HEK293 (cell line): ENCODE data around the gene PRKG1.

Source experiments
- CTCF ChIA-PET: fragments of 350-600 bp; formaldehyde crosslinking; extraction: SDS; loops from one replicate; lab custom pipeline; 2021; ENCODE audit warnings: antibody characterized with exemption; lab: Yijun Ruan, JAX
- POLR2A ChIA-PET: fragments of 300-600 bp; formaldehyde crosslinking; extraction: SDS; loops from one replicate; lab custom pipeline; 2020; ENCODE audit warnings: antibody characterized with exemption, inconsistent platforms; lab: Yijun Ruan, JAX
- H3K27ac ChIP-seq: fragments of 200-500 bp; sonication (Bioruptor generic); 2 replicates; pipeline ENCODE4 v1.5.1; 2014; ENCODE audit warnings: low read depth, low read length, control low read depth, inconsistent platforms; ENCODE audit errors: extremely low read depth
- H3K36me3 ChIP-seq, 2 experiments: fragments of 200-500 bp in 1 of 2; sonication (Bioruptor generic) in 1 of 2; 1 replicate in 1 of 2; 2 replicates in 1 of 2; pipeline ENCODE4 v1.5.1; 2014 to 2017; ENCODE audit warnings: inconsistent platforms in 2 of 2, low read length in 2 of 2; ENCODE audit not compliant: control insufficient read depth in 2 of 2, insufficient read depth in 1 of 2
- H3K4me1 ChIP-seq: fragments of 200-500 bp; sonication (Bioruptor generic); 2 replicates; pipeline ENCODE4 v1.5.1; 2014; ENCODE audit warnings: mild to moderate bottlenecking, low read length, inconsistent platforms; ENCODE audit not compliant: control insufficient read depth, insufficient read depth
- H3K4me3 ChIP-seq: 2 replicates; pipeline ENCODE4 v1.5.1; 2011; ENCODE audit warnings: low read depth, mild to moderate bottlenecking, control low read depth, low read length, moderate library complexity
- H3K9me3 ChIP-seq: fragments of 200-500 bp; sonication (Bioruptor generic); 2 replicates; pipeline ENCODE4 v1.5.1; 2014; ENCODE audit warnings: low read depth, low read length, inconsistent platforms; ENCODE audit not compliant: control insufficient read depth, insufficient read depth
- GFI1B ChIP-seq: fragments of 450-650 bp; formaldehyde crosslinking; IDR thresholded peaks from 2 replicates; pipeline ENCODE4 v1.5.1; 2016; ENCODE audit warnings: missing biosample characterization, missing genetic modification characterization
- GLI2 ChIP-seq: fragments of 450-650 bp; formaldehyde crosslinking; IDR thresholded peaks from 2 replicates; pipeline ENCODE4; 2017; ENCODE audit warnings: missing biosample characterization, missing genetic modification characterization, low read depth, borderline replicate concordance
- OVOL3 ChIP-seq: fragments of 450-650 bp; formaldehyde crosslinking; IDR thresholded peaks from 2 replicates; pipeline ENCODE4 v1.5.1; 2016; ENCODE audit warnings: missing biosample characterization, missing genetic modification characterization
- SETDB1 ChIP-seq: IDR thresholded peaks from one replicate; pipeline ENCODE4 v1.6.1; 2017; ENCODE audit warnings: mild to moderate bottlenecking, low read length, moderate library complexity, mixed read lengths; ENCODE audit not compliant: insufficient read length
- ZNF324 ChIP-seq: fragments of 450-650 bp; formaldehyde crosslinking; IDR thresholded peaks from 2 replicates; pipeline ENCODE4 v1.5.1; 2016; ENCODE audit warnings: missing biosample characterization, missing genetic modification characterization
- ZNF404 ChIP-seq: fragments of 450-650 bp; formaldehyde crosslinking; IDR thresholded peaks from 2 replicates; pipeline ENCODE4 v1.5.1; 2017; ENCODE audit warnings: missing biosample characterization, missing genetic modification characterization
- ZNF510 ChIP-seq: fragments of 450-650 bp; formaldehyde crosslinking; IDR thresholded peaks from 2 replicates; pipeline ENCODE4 v1.5.1; 2018; ENCODE audit warnings: mild to moderate bottlenecking, missing genetic modification characterization, missing biosample characterization; ENCODE audit not compliant: insufficient replicate concordance
- ZNF585B ChIP-seq: fragments of 450-650 bp; formaldehyde crosslinking; IDR thresholded peaks from 2 replicates; pipeline ENCODE4 v1.5.1; 2016; ENCODE audit warnings: missing biosample characterization, missing genetic modification characterization
- ZNF596 ChIP-seq: fragments of 450-650 bp; IDR thresholded peaks from 2 replicates; pipeline ENCODE4 v1.5.0; 2018; ENCODE audit warnings: missing biosample characterization, mild to moderate bottlenecking, missing genetic modification characterization, moderate library complexity
- ZNF626 ChIP-seq: fragments of 450-650 bp; sonication (Bioruptor Pico); formaldehyde crosslinking; IDR thresholded peaks from 2 replicates; pipeline ENCODE4 v1.5.1; 2018; ENCODE audit warnings: missing biosample characterization, missing genetic modification characterization, inconsistent platforms
- ZNF707 ChIP-seq: fragments of 450-650 bp; formaldehyde crosslinking; IDR thresholded peaks from 2 replicates; pipeline ENCODE4 v1.5.1; 2016; ENCODE audit warnings: missing biosample characterization, missing genetic modification characterization
- ZNF791 ChIP-seq: fragments of 450-650 bp; formaldehyde crosslinking; IDR thresholded peaks from 2 replicates; pipeline ENCODE4 v1.5.1; 2016; ENCODE audit warnings: missing biosample characterization, missing genetic modification characterization
- TF ChIP-seq, protein P1 (sequence below): fragments of 450-650 bp; formaldehyde crosslinking; optimal IDR thresholded peaks from 2 replicates; pipeline ENCODE3; 2016; ENCODE audit warnings: missing biosample characterization, mild to moderate bottlenecking, missing genetic modification characterization
- TF ChIP-seq, protein P2 (sequence below): fragments of 450-650 bp; formaldehyde crosslinking; IDR thresholded peaks from 2 replicates; pipeline ENCODE4 v1.5.1; 2016; ENCODE audit warnings: missing biosample characterization, missing genetic modification characterization
- TF ChIP-seq, protein P3 (sequence below): fragments of 450-650 bp; formaldehyde crosslinking; IDR thresholded peaks from 2 replicates; pipeline ENCODE4 v1.5.1; 2016; ENCODE audit warnings: missing biosample characterization, missing genetic modification characterization
- TF ChIP-seq, protein P4 (sequence below): fragments of 450-650 bp; formaldehyde crosslinking; IDR thresholded peaks from 2 replicates; pipeline ENCODE4 v1.5.1; 2016; ENCODE audit warnings: missing biosample characterization, missing genetic modification characterization
- TF ChIP-seq, protein P5 (sequence below): fragments of 450-650 bp; formaldehyde crosslinking; IDR thresholded peaks from 2 replicates; pipeline ENCODE4 v1.5.1; 2016; ENCODE audit warnings: missing biosample characterization, missing genetic modification characterization

The PRKG1 gene

DNA sequence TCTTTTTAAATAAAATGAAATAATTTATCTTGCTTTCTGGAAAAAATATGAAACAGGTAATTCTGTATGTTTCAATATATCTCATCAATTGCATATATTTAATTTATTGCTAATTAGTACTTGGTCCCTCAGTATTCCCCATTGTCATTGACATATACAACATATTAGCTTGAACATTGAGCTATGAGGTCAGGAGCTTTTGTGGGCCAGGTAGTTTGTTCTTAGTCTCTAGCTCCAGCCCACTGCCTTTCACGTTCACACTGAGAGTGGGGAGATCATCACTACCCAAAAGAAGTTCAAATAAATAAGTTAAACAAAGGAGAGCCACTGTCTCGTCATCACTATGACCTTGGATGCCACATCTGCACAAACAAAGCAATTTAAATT, 1185.1 kb downstream of the PRKG1 start:
- Histone ChIP-seq H3K4me3 (no peak overlapping the region), H3K4me1 (no peaks in the 10 kb centered on the region), H3K9me3 (no peaks in the 10 kb centered on the region), H3K36me3 (no peaks in the 10 kb centered on the region), H3K27ac (no peak overlapping the region)
- ChIA-PET POLR2A (no interaction called here), CTCF (no interaction called here)
- TF ChIP-seq ZNF510 (no peak), ZNF791 (tag by site-specific recombination) (no peak), ZNF585B (tag by site-specific recombination) (no peak), ZNF324 (tag by site-specific recombination) (no peak), ZNF707 (tag by site-specific recombination) (no peak), OVOL3 (tag by site-specific recombination) (no peak), GLI2 (tag by site-specific recombination) (no peak), GFI1B (tag by site-specific recombination) (no peak), ZNF626 (tag by site-specific recombination) (no peak), ZNF596 (tag by site-specific recombination) (no peak)
- TF ChIP-seq, protein P1, sequence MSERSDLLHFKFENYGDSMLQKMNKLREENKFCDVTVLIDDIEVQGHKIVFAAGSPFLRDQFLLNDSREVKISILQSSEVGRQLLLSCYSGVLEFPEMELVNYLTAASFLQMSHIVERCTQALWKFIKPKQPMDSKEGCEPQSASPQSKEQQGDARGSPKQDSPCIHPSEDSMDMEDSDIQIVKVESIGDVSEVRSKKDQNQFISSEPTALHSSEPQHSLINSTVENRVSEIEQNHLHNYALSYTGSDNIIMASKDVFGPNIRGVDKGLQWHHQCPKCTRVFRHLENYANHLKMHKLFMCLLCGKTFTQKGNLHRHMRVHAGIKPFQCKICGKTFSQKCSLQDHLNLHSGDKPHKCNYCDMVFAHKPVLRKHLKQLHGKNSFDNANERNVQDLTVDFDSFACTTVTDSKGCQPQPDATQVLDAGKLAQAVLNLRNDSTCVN (tag by site-specific recombination) = no peak
- TF ChIP-seq, protein P2, sequence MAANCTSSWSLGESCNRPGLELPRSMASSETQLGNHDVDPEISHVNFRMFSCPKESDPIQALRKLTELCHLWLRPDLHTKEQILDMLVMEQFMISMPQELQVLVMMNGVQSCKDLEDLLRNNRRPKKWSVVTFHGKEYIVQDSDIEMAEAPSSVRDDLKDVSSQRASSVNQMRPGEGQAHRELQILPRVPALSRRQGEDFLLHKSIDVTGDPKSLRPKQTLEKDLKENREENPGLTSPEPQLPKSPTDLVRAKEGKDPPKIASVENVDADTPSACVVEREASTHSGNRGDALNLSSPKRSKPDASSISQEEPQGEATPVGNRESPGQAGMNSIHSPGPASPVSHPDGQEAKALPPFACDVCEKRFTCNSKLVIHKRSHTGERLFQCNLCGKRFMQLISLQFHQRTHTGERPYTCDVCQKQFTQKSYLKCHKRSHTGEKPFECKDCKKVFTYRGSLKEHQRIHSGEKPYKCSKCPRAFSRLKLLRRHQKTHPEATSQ (tag by site-specific recombination) = no peak
- TF ChIP-seq, protein P3, sequence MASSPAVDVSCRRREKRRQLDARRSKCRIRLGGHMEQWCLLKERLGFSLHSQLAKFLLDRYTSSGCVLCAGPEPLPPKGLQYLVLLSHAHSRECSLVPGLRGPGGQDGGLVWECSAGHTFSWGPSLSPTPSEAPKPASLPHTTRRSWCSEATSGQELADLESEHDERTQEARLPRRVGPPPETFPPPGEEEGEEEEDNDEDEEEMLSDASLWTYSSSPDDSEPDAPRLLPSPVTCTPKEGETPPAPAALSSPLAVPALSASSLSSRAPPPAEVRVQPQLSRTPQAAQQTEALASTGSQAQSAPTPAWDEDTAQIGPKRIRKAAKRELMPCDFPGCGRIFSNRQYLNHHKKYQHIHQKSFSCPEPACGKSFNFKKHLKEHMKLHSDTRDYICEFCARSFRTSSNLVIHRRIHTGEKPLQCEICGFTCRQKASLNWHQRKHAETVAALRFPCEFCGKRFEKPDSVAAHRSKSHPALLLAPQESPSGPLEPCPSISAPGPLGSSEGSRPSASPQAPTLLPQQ (tag by site-specific recombination) = no peak

DNA sequence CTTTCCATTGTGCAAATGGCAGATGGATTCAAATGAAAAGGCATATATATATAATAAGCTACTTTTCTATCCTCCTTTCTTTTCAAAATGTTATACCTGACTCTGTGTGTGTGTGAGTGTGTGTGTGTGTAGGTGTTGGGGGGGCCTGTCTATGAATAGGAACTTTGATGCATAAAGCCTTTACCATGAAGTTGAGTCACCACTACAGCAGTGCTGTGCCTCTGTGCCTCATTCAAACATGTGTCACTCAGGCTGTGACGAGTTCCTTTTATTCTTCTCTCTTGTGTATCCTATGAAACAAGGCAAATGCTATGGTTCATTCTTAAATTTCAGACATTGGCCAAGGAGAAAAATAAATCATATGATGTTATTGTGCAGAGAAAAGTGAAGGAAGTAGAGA, 1187.1 kb downstream of the PRKG1 start:
- no peaks in the 10 kb centered on the region for H3K9me3 ChIP-seq
- H3K4me1 ChIP-seq = no peaks in the 10 kb centered on the region
- no peak overlapping the region for H3K4me3 ChIP-seq
- TF ChIP-seq, protein P4, sequence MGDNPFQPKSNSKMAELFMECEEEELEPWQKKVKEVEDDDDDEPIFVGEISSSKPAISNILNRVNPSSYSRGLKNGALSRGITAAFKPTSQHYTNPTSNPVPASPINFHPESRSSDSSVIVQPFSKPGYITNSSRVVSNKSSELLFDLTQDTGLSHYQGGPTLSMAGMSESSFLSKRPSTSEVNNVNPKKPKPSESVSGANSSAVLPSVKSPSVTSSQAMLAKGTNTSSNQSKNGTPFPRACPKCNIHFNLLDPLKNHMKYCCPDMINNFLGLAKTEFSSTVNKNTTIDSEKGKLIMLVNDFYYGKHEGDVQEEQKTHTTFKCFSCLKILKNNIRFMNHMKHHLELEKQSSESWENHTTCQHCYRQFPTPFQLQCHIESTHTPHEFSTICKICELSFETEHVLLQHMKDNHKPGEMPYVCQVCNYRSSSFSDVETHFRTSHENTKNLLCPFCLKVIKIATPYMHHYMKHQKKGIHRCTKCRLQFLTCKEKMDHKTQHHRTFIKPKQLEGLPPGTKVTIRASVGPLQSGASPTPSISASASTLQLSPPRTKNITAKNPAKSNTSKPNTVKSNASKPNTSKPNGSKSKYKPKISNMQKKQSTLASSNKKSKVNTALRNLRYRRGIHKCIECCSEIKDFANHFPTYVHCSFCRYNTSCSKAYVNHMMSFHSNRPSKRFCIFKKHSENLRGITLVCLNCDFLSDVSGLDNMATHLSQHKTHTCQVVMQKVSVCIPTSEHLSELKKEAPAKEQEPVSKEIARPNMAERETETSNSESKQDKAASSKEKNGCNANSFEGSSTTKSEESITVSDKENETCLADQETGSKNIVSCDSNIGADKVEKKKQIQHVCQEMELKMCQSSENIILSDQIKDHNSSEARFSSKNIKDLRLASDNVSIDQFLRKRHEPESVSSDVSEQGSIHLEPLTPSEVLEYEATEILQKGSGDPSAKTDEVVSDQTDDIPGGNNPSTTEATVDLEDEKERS (tag by site-specific recombination) = no peak
- TF ChIP-seq SETDB1 (no peak), ZNF404 (no peak), ZNF626 (tag by site-specific recombination) (no peak)
- TF ChIP-seq, protein P5, sequence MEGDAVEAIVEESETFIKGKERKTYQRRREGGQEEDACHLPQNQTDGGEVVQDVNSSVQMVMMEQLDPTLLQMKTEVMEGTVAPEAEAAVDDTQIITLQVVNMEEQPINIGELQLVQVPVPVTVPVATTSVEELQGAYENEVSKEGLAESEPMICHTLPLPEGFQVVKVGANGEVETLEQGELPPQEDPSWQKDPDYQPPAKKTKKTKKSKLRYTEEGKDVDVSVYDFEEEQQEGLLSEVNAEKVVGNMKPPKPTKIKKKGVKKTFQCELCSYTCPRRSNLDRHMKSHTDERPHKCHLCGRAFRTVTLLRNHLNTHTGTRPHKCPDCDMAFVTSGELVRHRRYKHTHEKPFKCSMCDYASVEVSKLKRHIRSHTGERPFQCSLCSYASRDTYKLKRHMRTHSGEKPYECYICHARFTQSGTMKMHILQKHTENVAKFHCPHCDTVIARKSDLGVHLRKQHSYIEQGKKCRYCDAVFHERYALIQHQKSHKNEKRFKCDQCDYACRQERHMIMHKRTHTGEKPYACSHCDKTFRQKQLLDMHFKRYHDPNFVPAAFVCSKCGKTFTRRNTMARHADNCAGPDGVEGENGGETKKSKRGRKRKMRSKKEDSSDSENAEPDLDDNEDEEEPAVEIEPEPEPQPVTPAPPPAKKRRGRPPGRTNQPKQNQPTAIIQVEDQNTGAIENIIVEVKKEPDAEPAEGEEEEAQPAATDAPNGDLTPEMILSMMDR = no peak
- TF ChIP-seq, all 188 proteins: peak for 0
- CTCF ChIA-PET = interaction anchor here (0.6 to 0.7 kb wide), 2 partner anchors 226 to 368 kb away, joined by 3 read pairs; no protein-coding TSS in a partner anchor
- POLR2A ChIA-PET = no interaction called here
- no peaks in the 10 kb centered on the region for H3K36me3 ChIP-seq
- no peak overlapping the region for H3K27ac ChIP-seq
